Stomach (tissue), 4 donors: ENCODE measurements around the gene NR0B2.
A peak's percentile ranks its signal among the peaks of the same experiment; 100 is the strongest.

Experiments
- CTCF ChIP-seq, 7 experiments: fragments of 450-650 bp in 4 of 7; fragments of 200-600 bp in 3 of 7; sonication (generic) in 3 of 7; IDR thresholded peaks; one replicate each; pipeline ENCODE4 v1.5.1; 2016 to 2019; ENCODE audit warnings: antibody characterized with exemption in 7 of 7, control low read depth in 2 of 7, mild to moderate bottlenecking in 1 of 7
- POLR2A ChIP-seq, 4 donors: fragments of 450-650 bp; IDR thresholded peaks; one replicate each; pipeline ENCODE4 v1.6.1; 2016; ENCODE audit warnings: antibody characterized with exemption in 4 of 4, control low read depth in 2 of 4, mild to moderate bottlenecking in 1 of 4, moderate library complexity in 1 of 4
- POLR2AphosphoS5 ChIP-seq, 3 donors: sonication (generic); formaldehyde crosslinking; IDR thresholded peaks; one replicate each; pipeline ENCODE4 v1.6.1; 2016; ENCODE audit warnings: antibody characterized with exemption in 3 of 3

- TF ChIP-seq CTCF (IDR thresholded peaks at IDR 0.05) (no peak), POLR2AphosphoS5 (IDR thresholded peaks at IDR 0.05) (peak; percentile 31 to 86 (median 82)), POLR2A (IDR thresholded peaks at IDR 0.05) (peak in 1 of 4 donors; percentile 85)
Observed at GRCh38 chr1:26864610-26865480, 48.9 kb downstream of the NR0B2 start.
